ENCODE measurements around the gene MYCBP2.

Gene MYCBP2

GRCh38 chr13:77079902-77080413 lies 246.9 kb downstream of the MYCBP2 start:
- no peak overlapping the region for H3K56ac ChIP-seq (ENCODE audit: low read length)
- no peak overlapping the region for H2BK5ac ChIP-seq (ENCODE audit: low read length)
- no peaks in the 10 kb centered on the region for H3K79me2 ChIP-seq (ENCODE audit: control insufficient read depth, insufficient read depth, low read length)
- H3K4ac ChIP-seq (ENCODE audit: low read depth, low read length): no peak overlapping the region
- H3K27me3 ChIP-seq (ENCODE audit: insufficient read depth, low read length, poor library complexity): no peaks in the 10 kb centered on the region
- no peak overlapping the region for H4K8ac ChIP-seq (ENCODE audit: low read depth, low read length)
- no peak overlapping the region for H4K5ac ChIP-seq (ENCODE audit: low read length)
- no peak overlapping the region for H2AK5ac ChIP-seq (ENCODE audit: low read length)
- no peak overlapping the region for H3K9ac ChIP-seq (ENCODE audit: low read length)
- H3K23ac ChIP-seq (ENCODE audit: low read length): no peak overlapping the region
- H3K18ac ChIP-seq (ENCODE audit: low read length): no peak overlapping the region
- H2BK120ac ChIP-seq (ENCODE audit: low read depth, low read length): no peak overlapping the region
- H3K36me3 ChIP-seq (ENCODE audit: control insufficient read depth, insufficient read depth, low read length): no peaks in the 10 kb centered on the region
- no peak for DNase-seq
- H3K4me3 ChIP-seq (ENCODE audit: low read length): no peak overlapping the region
- H3K4me1 ChIP-seq (ENCODE audit: control insufficient read depth, low read depth, low read length): no peaks in the 10 kb centered on the region
- no peaks in the 10 kb centered on the region for H3K79me1 ChIP-seq (ENCODE audit: low read length)
- no peak overlapping the region for H3K4me2 ChIP-seq (ENCODE audit: low read length)
- H2BK15ac ChIP-seq (replicated peaks; ENCODE audit: low read depth): no peak overlapping the region
- no peak overlapping the region for H3K27ac ChIP-seq (ENCODE audit: low read depth, low read length)

- H2AK5ac ChIP-seq (ENCODE audit: low read length): no peak overlapping the region
- no peak overlapping the region for H3K23ac ChIP-seq (ENCODE audit: low read length)
- H3K56ac ChIP-seq (ENCODE audit: low read length): no peak overlapping the region
- no peak overlapping the region for H2BK120ac ChIP-seq (ENCODE audit: low read depth, low read length)
- no peaks in the 10 kb centered on the region for H3K4me1 ChIP-seq (ENCODE audit: control insufficient read depth, low read depth, low read length)
- no peak overlapping the region for H2BK5ac ChIP-seq (ENCODE audit: low read length)
- no peak overlapping the region for H4K8ac ChIP-seq (ENCODE audit: low read depth, low read length)
- no peak overlapping the region for H3K4me3 ChIP-seq (ENCODE audit: low read length)
- no peaks in the 10 kb centered on the region for H3K27me3 ChIP-seq (ENCODE audit: insufficient read depth, low read length, poor library complexity)
- H3K79me2 ChIP-seq (ENCODE audit: control insufficient read depth, insufficient read depth, low read length): no peaks in the 10 kb centered on the region
- no peak overlapping the region for H3K4ac ChIP-seq (ENCODE audit: low read depth, low read length)
- no peak overlapping the region for H3K9ac ChIP-seq (ENCODE audit: low read length)
- H3K4me2 ChIP-seq (ENCODE audit: low read length): no peak overlapping the region
- H2BK15ac ChIP-seq (replicated peaks; ENCODE audit: low read depth): no peak overlapping the region
- no peaks in the 10 kb centered on the region for H3K79me1 ChIP-seq (ENCODE audit: low read length)
- no peak overlapping the region for H3K18ac ChIP-seq (ENCODE audit: low read length)
- no peak overlapping the region for H3K27ac ChIP-seq (ENCODE audit: low read depth, low read length)
- H3K36me3 ChIP-seq (ENCODE audit: control insufficient read depth, insufficient read depth, low read length): no peaks in the 10 kb centered on the region
- no peak for DNase-seq
- WGBS (ENCODE audit: extremely low coverage, insufficient coverage, low lambda C conversion rate): no CpG with 5 or more reads among the region's 2 CpGs
- H4K5ac ChIP-seq (ENCODE audit: low read length): no peak overlapping the region
These were observed 259.4 kb downstream of the MYCBP2 start for GRCh38 chr13:77067519-77067918.

GRCh38 chr13:77065461-77066147 lies 261.3 kb downstream of the MYCBP2 start:
- H3K36me3 ChIP-seq (ENCODE audit: control insufficient read depth, insufficient read depth, low read length): no peaks in the 10 kb centered on the region
- DNase-seq: peak; percentile 22
- no peak overlapping the region for H3K9ac ChIP-seq (ENCODE audit: low read length)
- no CpG with 5 or more reads among the region's 5 CpGs for WGBS (ENCODE audit: extremely low coverage, insufficient coverage, low lambda C conversion rate)
- no peak overlapping the region for H3K4ac ChIP-seq (ENCODE audit: low read depth, low read length)
- no peak overlapping the region for H2AK5ac ChIP-seq (ENCODE audit: low read length)
- H3K79me1 ChIP-seq (ENCODE audit: low read length): no peaks in the 10 kb centered on the region
- no peak overlapping the region for H3K4me3 ChIP-seq (ENCODE audit: low read length)
- no peak overlapping the region for H3K4me2 ChIP-seq (ENCODE audit: low read length)
- H2BK5ac ChIP-seq (ENCODE audit: low read length): no peak overlapping the region
- no peak overlapping the region for H2BK120ac ChIP-seq (ENCODE audit: low read depth, low read length)
- no peak overlapping the region for H3K27ac ChIP-seq (ENCODE audit: low read depth, low read length)
- no peak overlapping the region for H2BK15ac ChIP-seq (replicated peaks; ENCODE audit: low read depth)
- H3K79me2 ChIP-seq (ENCODE audit: control insufficient read depth, insufficient read depth, low read length): no peaks in the 10 kb centered on the region
- no peaks in the 10 kb centered on the region for H3K27me3 ChIP-seq (ENCODE audit: insufficient read depth, low read length, poor library complexity)
- H3K56ac ChIP-seq (ENCODE audit: low read length): no peak overlapping the region
- H3K18ac ChIP-seq (ENCODE audit: low read length): no peak overlapping the region
- no peak overlapping the region for H3K23ac ChIP-seq (ENCODE audit: low read length)
- H4K8ac ChIP-seq (ENCODE audit: low read depth, low read length): peak overlapping the region; percentile 39
- H3K4me1 ChIP-seq (ENCODE audit: control insufficient read depth, low read depth, low read length): no peaks in the 10 kb centered on the region
- H4K5ac ChIP-seq (ENCODE audit: low read length): no peak overlapping the region

- Histone ChIP-seq H3K56ac (ENCODE audit: low read length) (no peak overlapping the region), H3K36me3 (ENCODE audit: control insufficient read depth, insufficient read depth, low read length) (no peaks in the 10 kb centered on the region)
These were observed 264.8 kb downstream of the MYCBP2 start for GRCh38 chr13:77062097-77062496.

GRCh38 chr13:77061362-77061761 lies 265.5 kb downstream of the MYCBP2 start:
- no peaks in the 10 kb centered on the region for H3K79me2 ChIP-seq (ENCODE audit: control insufficient read depth, insufficient read depth, low read length)
- H2BK15ac ChIP-seq (replicated peaks; ENCODE audit: low read depth): no peak overlapping the region
- H3K18ac ChIP-seq (ENCODE audit: low read length): no peak overlapping the region
- no peak overlapping the region for H2BK120ac ChIP-seq (ENCODE audit: low read depth, low read length)
- H3K9ac ChIP-seq (ENCODE audit: low read length): no peak overlapping the region
- DNase-seq: no peak
- no peak overlapping the region for H3K27ac ChIP-seq (ENCODE audit: low read depth, low read length)
- H3K23ac ChIP-seq (ENCODE audit: low read length): no peak overlapping the region
- no peak overlapping the region for H3K4me3 ChIP-seq (ENCODE audit: low read length)
- H3K4me2 ChIP-seq (ENCODE audit: low read length): no peak overlapping the region
- no peak overlapping the region for H3K4ac ChIP-seq (ENCODE audit: low read depth, low read length)
- H3K4me1 ChIP-seq (ENCODE audit: control insufficient read depth, low read depth, low read length): no peaks in the 10 kb centered on the region
- no peak overlapping the region for H4K5ac ChIP-seq (ENCODE audit: low read length)
- no CpG with 5 or more reads among the region's 2 CpGs for WGBS (ENCODE audit: extremely low coverage, insufficient coverage, low lambda C conversion rate)
- H3K79me1 ChIP-seq (ENCODE audit: low read length): no peaks in the 10 kb centered on the region
- no peaks in the 10 kb centered on the region for H3K36me3 ChIP-seq (ENCODE audit: control insufficient read depth, insufficient read depth, low read length)
- no peak overlapping the region for H2BK5ac ChIP-seq (ENCODE audit: low read length)
- no peaks in the 10 kb centered on the region for H3K27me3 ChIP-seq (ENCODE audit: insufficient read depth, low read length, poor library complexity)
- no peak overlapping the region for H3K56ac ChIP-seq (ENCODE audit: low read length)
- no peak overlapping the region for H2AK5ac ChIP-seq (ENCODE audit: low read length)
- H4K8ac ChIP-seq (ENCODE audit: low read depth, low read length): no peak overlapping the region

More at GRCh38 chr13:77062097-77062496, 264.8 kb downstream of the MYCBP2 start:
- Histone ChIP-seq H3K4me3 (ENCODE audit: low read length) (no peak overlapping the region), H3K23ac (ENCODE audit: low read length) (no peak overlapping the region), H2AK5ac (ENCODE audit: low read length) (no peak overlapping the region), H3K4ac (ENCODE audit: low read depth, low read length) (no peak overlapping the region), H3K4me1 (ENCODE audit: control insufficient read depth, low read depth, low read length) (no peaks in the 10 kb centered on the region), H2BK120ac (ENCODE audit: low read depth, low read length) (no peak overlapping the region), H3K27ac (ENCODE audit: low read depth, low read length) (no peak overlapping the region), H3K79me1 (ENCODE audit: low read length) (no peaks in the 10 kb centered on the region), H3K9ac (ENCODE audit: low read length) (no peak overlapping the region), H2BK5ac (ENCODE audit: low read length) (no peak overlapping the region), H3K4me2 (ENCODE audit: low read length) (no peak overlapping the region), H3K79me2 (ENCODE audit: control insufficient read depth, insufficient read depth, low read length) (no peaks in the 10 kb centered on the region), H3K27me3 (ENCODE audit: insufficient read depth, low read length, poor library complexity) (no peaks in the 10 kb centered on the region), H3K18ac (ENCODE audit: low read length) (no peak overlapping the region), H4K8ac (ENCODE audit: low read depth, low read length) (no peak overlapping the region), H4K5ac (ENCODE audit: low read length) (no peak overlapping the region), H2BK15ac (replicated peaks; ENCODE audit: low read depth) (no peak overlapping the region)
- DNase-seq: no peak
- no CpG with 5 or more reads among the region's 1 CpG for WGBS (ENCODE audit: extremely low coverage, insufficient coverage, low lambda C conversion rate)

- Histone ChIP-seq H4K5ac (ENCODE audit: low read length) (no peak overlapping the region), H2BK120ac (ENCODE audit: low read depth, low read length) (no peak overlapping the region), H3K79me1 (ENCODE audit: low read length) (no peaks in the 10 kb centered on the region), H3K36me3 (ENCODE audit: control insufficient read depth, insufficient read depth, low read length) (no peaks in the 10 kb centered on the region), H2AK5ac (ENCODE audit: low read length) (no peak overlapping the region), H4K8ac (ENCODE audit: low read depth, low read length) (no peak overlapping the region), H3K23ac (ENCODE audit: low read length) (no peak overlapping the region), H3K9ac (ENCODE audit: low read length) (no peak overlapping the region), H2BK5ac (ENCODE audit: low read length) (no peak overlapping the region), H2BK15ac (replicated peaks; ENCODE audit: low read depth) (no peak overlapping the region), H3K79me2 (ENCODE audit: control insufficient read depth, insufficient read depth, low read length) (no peaks in the 10 kb centered on the region), H3K4me3 (ENCODE audit: low read length) (no peak overlapping the region), H3K27ac (ENCODE audit: low read depth, low read length) (no peak overlapping the region), H3K56ac (ENCODE audit: low read length) (no peak overlapping the region), H3K4ac (ENCODE audit: low read depth, low read length) (no peak overlapping the region), H3K18ac (ENCODE audit: low read length) (no peak overlapping the region), H3K4me1 (ENCODE audit: control insufficient read depth, low read depth, low read length) (no peaks in the 10 kb centered on the region), H3K4me2 (ENCODE audit: low read length) (no peak overlapping the region), H3K27me3 (ENCODE audit: insufficient read depth, low read length, poor library complexity) (no peaks in the 10 kb centered on the region)
- no CpG with 5 or more reads among the region's 3 CpGs for WGBS (ENCODE audit: extremely low coverage, insufficient coverage, low lambda C conversion rate)
- no peak for DNase-seq
These were observed 270.0 kb downstream of the MYCBP2 start for GRCh38 chr13:77056886-77057285.

Data from mesendoderm (in vitro differentiated cells).